Measurements from ENCODE around the gene BANF1.

Gene BANF1

GRCh38 chr11:66042227-66042995 lies 40.1 kb downstream of the BANF1 start:
- no peak for DNase-seq

DNA sequence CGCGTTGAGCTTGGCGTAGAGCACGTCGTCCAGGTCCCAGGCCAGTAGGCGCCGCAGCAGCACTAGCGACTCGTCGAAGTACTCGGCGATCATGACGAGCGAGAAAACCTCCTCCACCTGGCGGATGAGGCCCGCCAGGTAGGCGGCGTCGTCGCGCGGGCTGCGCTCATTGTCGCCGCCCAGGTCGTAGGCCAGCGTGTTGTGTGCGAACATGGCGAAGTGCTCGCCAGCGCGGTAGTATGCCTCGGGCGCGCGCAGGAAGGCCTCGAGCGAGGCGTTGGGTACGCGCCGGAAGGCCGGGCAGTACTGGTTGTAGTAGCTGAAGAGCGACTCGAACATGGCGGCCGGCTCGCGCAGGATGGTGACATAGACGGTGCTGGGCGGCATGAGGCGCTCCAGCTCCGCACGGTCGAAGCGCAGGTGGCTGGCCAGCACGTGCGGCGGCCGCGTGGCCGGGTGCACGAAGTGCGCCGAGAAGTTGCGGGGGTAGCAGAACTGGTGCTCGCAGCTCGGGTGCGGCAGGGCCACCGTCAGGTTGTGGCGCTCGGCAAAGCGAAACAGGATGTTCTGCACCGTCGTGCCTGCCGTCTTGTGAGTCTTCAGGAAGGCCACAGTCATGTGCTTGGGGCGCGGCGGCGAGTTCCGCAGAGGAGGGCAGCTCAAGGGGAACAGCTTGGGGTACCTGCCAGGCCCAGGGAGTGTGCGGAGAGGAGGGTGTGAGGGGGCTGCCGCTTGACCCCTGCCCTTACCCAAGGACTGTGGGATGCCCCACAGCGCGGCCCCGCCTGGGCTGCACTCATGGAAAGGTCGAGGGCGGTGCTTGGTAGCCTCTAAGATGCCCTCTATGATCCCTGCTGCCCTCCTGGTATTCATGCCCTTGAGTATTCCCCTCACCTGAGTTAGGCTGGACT lies 40.9 kb downstream of the BANF1 start:
- DNase-seq: no peak

- peak in 1 of 2 donors; percentile 2 for DNase-seq
Observed at GRCh38 chr11:66044757-66045156, 42.5 kb downstream of the BANF1 start.

GRCh38 chr11:66045177-66045639 lies 42.9 kb downstream of the BANF1 start:
- peak; percentile 82 to 86 for DNase-seq

GRCh38 chr11:66046901-66047300 lies 44.6 kb downstream of the BANF1 start:
- no peak for DNase-seq

DNA sequence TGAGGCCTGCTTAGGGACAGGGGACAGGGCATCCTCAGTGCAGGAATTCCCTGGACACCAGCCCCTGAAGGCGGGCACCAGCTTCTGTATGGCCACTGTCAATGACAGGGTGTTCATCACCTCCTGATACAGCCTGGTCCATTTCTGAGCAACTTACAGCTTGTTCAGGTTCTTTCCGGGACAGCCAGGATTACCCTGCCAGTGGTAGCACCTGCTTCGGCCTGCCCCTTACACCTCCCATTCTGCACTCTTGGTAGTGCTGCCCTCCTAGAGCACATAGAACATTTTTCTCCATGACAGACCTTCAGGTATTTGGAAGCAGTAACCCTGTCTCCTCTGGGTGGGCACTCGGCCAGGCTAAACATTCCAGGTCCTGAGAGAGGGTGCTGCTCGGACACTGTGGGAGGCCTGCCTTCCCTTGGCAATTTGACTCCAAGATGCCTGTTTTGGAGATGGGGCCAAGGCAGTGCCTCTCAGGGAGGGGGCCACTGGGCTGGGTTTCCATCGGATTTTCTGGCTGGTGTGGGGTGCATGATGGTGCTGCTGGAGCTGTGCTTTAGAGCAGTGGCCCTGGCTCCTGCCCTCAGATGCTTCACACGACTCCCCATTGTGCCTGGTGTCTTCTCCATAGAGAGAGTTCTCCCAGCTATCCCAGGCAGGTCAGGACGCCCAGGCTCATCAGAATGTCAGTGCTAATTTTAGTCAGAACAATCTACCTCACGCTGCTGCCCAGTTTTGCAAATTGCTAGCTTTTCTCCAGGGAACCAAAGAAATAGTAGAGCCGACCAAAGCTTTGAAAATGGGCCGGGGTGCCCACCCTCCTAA lies 45.5 kb downstream of the BANF1 start:
- DNase-seq: no peak

DNA sequence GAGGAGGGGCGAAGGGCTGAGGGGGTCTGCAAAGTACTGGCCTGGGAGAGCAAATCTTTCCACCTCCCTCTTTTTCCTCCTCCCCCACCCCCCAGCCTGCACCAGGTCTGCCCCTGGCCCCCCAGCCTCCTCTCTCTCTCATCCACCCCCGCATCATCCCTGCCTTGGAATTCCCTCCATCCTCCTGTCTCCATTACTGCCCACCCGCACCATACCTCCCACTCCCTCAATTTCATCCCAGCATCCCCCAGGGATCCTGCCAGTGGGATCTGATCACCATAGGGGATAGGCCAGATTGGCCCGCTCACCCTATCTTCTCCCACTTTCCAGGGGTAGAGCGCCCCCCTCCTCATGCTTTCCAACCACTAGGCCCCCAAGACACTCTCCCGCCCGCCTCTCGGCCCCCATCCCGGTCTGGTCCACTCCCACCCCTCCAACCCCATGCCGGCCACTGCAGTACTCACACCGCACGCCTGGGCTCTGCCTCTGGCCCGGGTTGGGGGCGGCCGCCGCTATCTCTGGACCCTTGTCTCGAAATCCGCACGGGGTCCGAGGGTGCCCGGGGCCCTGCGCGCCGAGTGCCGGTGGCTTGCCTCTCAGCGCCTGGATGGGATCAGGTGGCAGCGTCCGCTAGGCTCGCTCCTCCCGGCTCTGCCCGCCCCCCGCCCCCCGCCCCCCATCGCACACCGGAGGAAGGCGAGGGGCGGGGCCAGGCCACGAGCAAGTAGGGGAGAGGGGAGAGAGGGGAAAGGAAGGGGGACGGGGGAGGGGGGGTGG lies 46.4 kb downstream of the BANF1 start, which contains the start of gene GAL3ST3:
GAL3ST3 (minus strand) TSS at position 615 of the 777 bp plus-strand sequence. CDS start 3,746 bp downstream, outside the sequence.
- DNase-seq: no peak

- DNase-seq: no peak
Observed at GRCh38 chr11:66050581-66051231, 48.4 kb downstream of the BANF1 start.

GRCh38 chr11:66051371-66051765 lies 49.1 kb downstream of the BANF1 start:
- no peak for DNase-seq

- DNase-seq: peak; percentile 97 to 98
Observed at GRCh38 chr11:66051766-66052663, 49.7 kb downstream of the BANF1 start, which contains the start of gene SF3B2. TSS of gene SF3B2 (plus strand) at chr11:66052364. CDS start at chr11:66052385, 21 bp downstream.

GRCh38 chr11:66052664-66052982 lies 50.3 kb downstream of the BANF1 start:
- DNase-seq: no peak
